H9 (cell line): Measurements from ENCODE around the gene SOX13. TPM values are rescaled to one million over a fixed set of nuclear protein-coding genes. Genes with fewer than 3 reads are reported as not detected.

Experiments used
- DNase-seq: peaks from one replicate; pipeline ENCODE4 v3.0.0-alpha.2; 2017
- H2AFZ ChIP-seq: one replicate; pipeline ENCODE4 v1.6.1; 2013; ENCODE audit warnings: mild to moderate bottlenecking, low read length, control low read depth, moderate library complexity
- H2AK5ac ChIP-seq: 2 replicates; pipeline ENCODE4 v1.6.1; 2013; ENCODE audit warnings: low read length, control low read depth, mixed read lengths; ENCODE audit not compliant: insufficient read length
- H2BK120ac ChIP-seq: one replicate; pipeline ENCODE4 v1.6.1; 2013; ENCODE audit warnings: low read depth, mild to moderate bottlenecking, low read length, control low read depth, inconsistent platforms; ENCODE audit not compliant: poor library complexity, severe bottlenecking
- H2BK12ac ChIP-seq: 2 replicates; pipeline ENCODE4 v1.6.1; 2013; ENCODE audit warnings: low read length, control low read depth, mixed read lengths, low read depth; ENCODE audit not compliant: insufficient read length
- H2BK15ac ChIP-seq: 2 replicates; pipeline ENCODE4 v1.6.1; 2013; ENCODE audit warnings: low read depth, low read length, control low read depth
- H2BK20ac ChIP-seq: one replicate; pipeline ENCODE4 v1.6.1; 2013; ENCODE audit warnings: low read depth, mild to moderate bottlenecking, low read length, control low read depth, inconsistent platforms; ENCODE audit not compliant: poor library complexity, severe bottlenecking
- H2BK5ac ChIP-seq: 2 replicates; pipeline ENCODE4 v1.6.1; 2013; ENCODE audit warnings: low read length, control low read depth, mixed read lengths; ENCODE audit not compliant: insufficient read length
- H3K14ac ChIP-seq: 2 replicates; pipeline ENCODE4 v1.6.1; 2013; ENCODE audit warnings: low read length, control low read depth; ENCODE audit not compliant: insufficient read depth
- H3K18ac ChIP-seq: 2 replicates; pipeline ENCODE4 v1.6.1; 2013; ENCODE audit warnings: low read depth, mild to moderate bottlenecking, mixed read lengths, low read length, control low read depth; ENCODE audit not compliant: insufficient read length
- H3K23ac ChIP-seq: 2 replicates; pipeline ENCODE4 v1.6.1; 2013; ENCODE audit warnings: low read length, control low read depth, mixed read lengths, low read depth; ENCODE audit not compliant: insufficient read length
- H3K23me2 ChIP-seq: 2 replicates; pipeline ENCODE4 v1.6.1; 2013; ENCODE audit warnings: low read depth, mild to moderate bottlenecking, mixed read lengths, low read length, control low read depth; ENCODE audit not compliant: insufficient read length, poor library complexity, severe bottlenecking
- H3K27ac ChIP-seq: 2 replicates; pipeline ENCODE4 v1.5.1; 2013; ENCODE audit warnings: low read length, control low read depth, mixed read lengths, low read depth; ENCODE audit not compliant: insufficient read length
- H3K27me3 ChIP-seq: 2 replicates; pipeline ENCODE4 v1.6.1; 2013; ENCODE audit warnings: low read length, control low read depth, inconsistent platforms; ENCODE audit not compliant: insufficient read depth
- H3K4ac ChIP-seq: 2 replicates; pipeline ENCODE4 v1.6.1; 2013; ENCODE audit warnings: low read depth, mild to moderate bottlenecking, control low read depth, inconsistent platforms, low read length, moderate library complexity
- H3K4me1 ChIP-seq: 2 replicates; pipeline ENCODE4 v1.6.1; 2013; ENCODE audit warnings: low read length, control low read depth, inconsistent platforms; ENCODE audit not compliant: insufficient read depth
- H3K4me2 ChIP-seq: 2 replicates; pipeline ENCODE4 v1.6.1; 2013; ENCODE audit warnings: low read length, control low read depth, mixed read lengths; ENCODE audit not compliant: insufficient read length, insufficient read depth
- H3K56ac ChIP-seq: 2 replicates; pipeline ENCODE4 v1.6.1; 2013; ENCODE audit warnings: low read depth, mild to moderate bottlenecking, mixed read lengths, low read length, control low read depth; ENCODE audit not compliant: insufficient read length
- H3K79me1 ChIP-seq: 2 replicates; pipeline ENCODE4 v1.6.1; 2013; ENCODE audit warnings: low read depth, mild to moderate bottlenecking, moderate library complexity, low read length, control low read depth, inconsistent platforms; ENCODE audit not compliant: insufficient read depth, poor library complexity, severe bottlenecking
- H3K79me2 ChIP-seq: 2 replicates; pipeline ENCODE4 v1.6.1; 2013; ENCODE audit warnings: low read length, control low read depth, inconsistent platforms; ENCODE audit not compliant: insufficient read depth
- H3K9ac ChIP-seq: 2 replicates; pipeline ENCODE4 v1.6.1; 2013; ENCODE audit warnings: low read length, control low read depth, mixed read lengths; ENCODE audit not compliant: insufficient read length; ENCODE audit errors: extremely low read depth
- H3K9me3 ChIP-seq: one replicate; pipeline ENCODE4 v1.6.1; 2013; ENCODE audit warnings: low read depth, low read length, inconsistent platforms; ENCODE audit not compliant: control insufficient read depth
- H3T11ph ChIP-seq: one replicate; pipeline ENCODE4 v1.6.1; 2013; ENCODE audit warnings: mild to moderate bottlenecking, low read length, control low read depth, inconsistent platforms
- H4K20me1 ChIP-seq: one replicate; pipeline ENCODE4 v1.6.1; 2013; ENCODE audit not compliant: control insufficient read depth, insufficient read length, insufficient read depth
- H4K5ac ChIP-seq: 2 replicates; pipeline ENCODE4 v1.6.1; 2013; ENCODE audit warnings: low read depth, mild to moderate bottlenecking, mixed read lengths, low read length, control low read depth; ENCODE audit not compliant: insufficient read length
- H4K8ac ChIP-seq: replicated peaks from 2 replicates; pipeline ENCODE4 v1.6.1; 2013; ENCODE audit warnings: low read length, control low read depth, mixed read lengths, low read depth; ENCODE audit not compliant: insufficient read length
- H4K91ac ChIP-seq: 2 replicates; pipeline ENCODE4 v1.6.1; 2013; ENCODE audit warnings: low read depth, mild to moderate bottlenecking, moderate library complexity, mixed read lengths, low read length, control low read depth; ENCODE audit not compliant: insufficient read length
- H3K27ac Mint-ChIP-seq, 3 experiments: 2 replicates in 2 of 3; 3 replicates in 1 of 3; pipeline ENCODE4 v1.8.0; 2020 to 2021; ENCODE audit warnings: mixed read lengths in 3 of 3, mild to moderate bottlenecking in 1 of 3, moderate library complexity in 1 of 3
- H3K27me3 Mint-ChIP-seq: 2 replicates; pipeline ENCODE4 v1.8.0; 2021; ENCODE audit warnings: low read depth, mild to moderate bottlenecking, moderate library complexity, mixed read lengths
- H3K36me3 Mint-ChIP-seq, 3 experiments: 2 replicates in 2 of 3; 3 replicates in 1 of 3; pipeline ENCODE4 v1.8.0; 2020 to 2021; ENCODE audit warnings: low read depth in 3 of 3, mixed read lengths in 3 of 3; ENCODE audit not compliant: insufficient read depth in 1 of 3
- H3K4me1 Mint-ChIP-seq, 2 experiments: 2 replicates each; pipeline ENCODE4 v1.8.0; 2020; ENCODE audit warnings: mixed read lengths in 2 of 2
- H3K4me3 Mint-ChIP-seq, 2 experiments: 2 replicates in 1 of 2; 3 replicates in 1 of 2; pipeline ENCODE4 v1.8.0; 2020 to 2021; ENCODE audit warnings: mild to moderate bottlenecking in 2 of 2, mixed read lengths in 2 of 2, moderate library complexity in 1 of 2
- H3K9me3 Mint-ChIP-seq, 2 experiments: 2 replicates in 1 of 2; 3 replicates in 1 of 2; pipeline ENCODE4 v1.8.0; 2020; ENCODE audit warnings: mild to moderate bottlenecking in 2 of 2, mixed read lengths in 2 of 2, moderate library complexity in 1 of 2
- WGBS: extraction: QIAGEN DNeasy Blood & Tissue Kit; methylation state at CpG from one replicate; pipeline ENCODE4 v1.1.7; 2013; ENCODE audit warnings: missing lambda C conversion rate, low lambda C conversion rate, mixed read lengths; ENCODE audit not compliant: insufficient read length; ENCODE audit errors: extremely low coverage; 5-methylcytosine and 5-hydroxymethylcytosine counted together
- long read RNA-seq: library from polyadenylated mRNA; unstranded; transcript quantifications from one replicate; pipeline ENCODE4 v2.0.0, GENCODE V29; 2020
- total RNA-seq: library from RNA; stranded (reverse); gene quantifications from 2 replicates; pipeline ENCODE4 v1.2.1, GENCODE V29; 2021
- TF ChIP-seq, protein P1 (sequence below): fragments of 200-600 bp; sonication (generic); conservative IDR thresholded peaks from 3 replicates; pipeline ENCODE4 v1.8.0; 2021; ENCODE audit warnings: antibody characterized with exemption, mild to moderate bottlenecking

SOX13 gene
- 120 TPM in 2 replicates for total RNA-seq
- long read RNA-seq, partial matches to known transcripts, result 13 of 28 reads
- long read RNA-seq, other reads (novel, unspliced or antisense), result 14 of 28 reads

GRCh38 chr1:204072931-204073836 lies at the start of gene SOX13:
Gene SOX13 (plus strand): TSS chr1:204073115. CDS start chr1:204112916, 39,801 bp downstream.
- H3K79me1 ChIP-seq, result no peaks in the 10 kb centered on the region
- Mint-ChIP-seq H3K4me1 (peaks cover 54 to 55% of the 10 kb centered on the region in 2 experiments), H3K27me3 (peaks cover 5% of the 10 kb centered on the region), H3K36me3 (peaks cover 10 to 19% (median 15%) of the 10 kb centered on the region in 3 experiments), H3K9me3 (peaks cover 5 to 7% of the 10 kb centered on the region in 2 experiments), H3K27ac (peak within 1 kb of the TSS; percentile 98), H3K4me3 (peak within 1 kb of the TSS; percentile 98)
- no peak within 1 kb of the TSS for H2BK15ac ChIP-seq
- WGBS, result no CpG with 5 or more reads among the region's 89 CpGs
- H3K79me2 ChIP-seq, result peaks cover 36% of the 10 kb centered on the region; the same call in 1 of the 2 replicates
- DNase-seq, result peak; percentile 95
- H3T11ph ChIP-seq, result no peak within 1 kb of the TSS
- no peak within 1 kb of the TSS for H3K23ac ChIP-seq
- H3K23me2 ChIP-seq, result peaks cover 12% of the 10 kb centered on the region
- H4K20me1 ChIP-seq, result no peaks in the 10 kb centered on the region
- H3K4me2 ChIP-seq, result peak within 1 kb of the TSS; percentile 82
- no peak within 1 kb of the TSS for H4K91ac ChIP-seq
- H2AK5ac ChIP-seq, result no peak within 1 kb of the TSS
- H3K4ac ChIP-seq, result no peak within 1 kb of the TSS
- peaks cover 18% of the 10 kb centered on the region for H3K4me1 ChIP-seq
- H3K9me3 ChIP-seq, result no peaks in the 10 kb centered on the region
- H3K27me3 ChIP-seq, result no peaks in the 10 kb centered on the region
- no peak within 1 kb of the TSS for H4K5ac ChIP-seq
- H3K56ac ChIP-seq, result no peak within 1 kb of the TSS
- H2BK5ac ChIP-seq, result no peak within 1 kb of the TSS
- no peak within 1 kb of the TSS for H2AFZ ChIP-seq
- H2BK12ac ChIP-seq, result no peak within 1 kb of the TSS
- peak within 1 kb of the TSS; percentile 34 for H3K9ac ChIP-seq
- peak within 1 kb of the TSS; percentile 80 for H3K14ac ChIP-seq
- H2BK120ac ChIP-seq, result no peak within 1 kb of the TSS
- no peak within 1 kb of the TSS for H3K27ac ChIP-seq
- peak within 1 kb of the TSS; percentile 90 for H3K18ac ChIP-seq
- H4K8ac ChIP-seq, result no peak within 1 kb of the TSS
- TF ChIP-seq, protein P1, sequence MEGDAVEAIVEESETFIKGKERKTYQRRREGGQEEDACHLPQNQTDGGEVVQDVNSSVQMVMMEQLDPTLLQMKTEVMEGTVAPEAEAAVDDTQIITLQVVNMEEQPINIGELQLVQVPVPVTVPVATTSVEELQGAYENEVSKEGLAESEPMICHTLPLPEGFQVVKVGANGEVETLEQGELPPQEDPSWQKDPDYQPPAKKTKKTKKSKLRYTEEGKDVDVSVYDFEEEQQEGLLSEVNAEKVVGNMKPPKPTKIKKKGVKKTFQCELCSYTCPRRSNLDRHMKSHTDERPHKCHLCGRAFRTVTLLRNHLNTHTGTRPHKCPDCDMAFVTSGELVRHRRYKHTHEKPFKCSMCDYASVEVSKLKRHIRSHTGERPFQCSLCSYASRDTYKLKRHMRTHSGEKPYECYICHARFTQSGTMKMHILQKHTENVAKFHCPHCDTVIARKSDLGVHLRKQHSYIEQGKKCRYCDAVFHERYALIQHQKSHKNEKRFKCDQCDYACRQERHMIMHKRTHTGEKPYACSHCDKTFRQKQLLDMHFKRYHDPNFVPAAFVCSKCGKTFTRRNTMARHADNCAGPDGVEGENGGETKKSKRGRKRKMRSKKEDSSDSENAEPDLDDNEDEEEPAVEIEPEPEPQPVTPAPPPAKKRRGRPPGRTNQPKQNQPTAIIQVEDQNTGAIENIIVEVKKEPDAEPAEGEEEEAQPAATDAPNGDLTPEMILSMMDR, result peak; percentile 38; the same call in 2 of the 3 replicates
- no peak within 1 kb of the TSS for H2BK20ac ChIP-seq
